22Rv1 (cell line): ENCODE results near the gene ANO7.

Experiments used
- ZFX ChIP-seq: fragments of 450-650 bp; IDR thresholded peaks from 2 replicates; pipeline ENCODE4 v1.6.1; 2017; ENCODE audit warnings: antibody characterized with exemption, borderline replicate concordance
- TF ChIP-seq, protein P1 (sequence below): fragments of 450-650 bp; IDR thresholded peaks from 2 replicates; pipeline ENCODE4 v1.5.1; 2017; ENCODE audit warnings: mild to moderate bottlenecking

- TF ChIP-seq, protein P1, sequence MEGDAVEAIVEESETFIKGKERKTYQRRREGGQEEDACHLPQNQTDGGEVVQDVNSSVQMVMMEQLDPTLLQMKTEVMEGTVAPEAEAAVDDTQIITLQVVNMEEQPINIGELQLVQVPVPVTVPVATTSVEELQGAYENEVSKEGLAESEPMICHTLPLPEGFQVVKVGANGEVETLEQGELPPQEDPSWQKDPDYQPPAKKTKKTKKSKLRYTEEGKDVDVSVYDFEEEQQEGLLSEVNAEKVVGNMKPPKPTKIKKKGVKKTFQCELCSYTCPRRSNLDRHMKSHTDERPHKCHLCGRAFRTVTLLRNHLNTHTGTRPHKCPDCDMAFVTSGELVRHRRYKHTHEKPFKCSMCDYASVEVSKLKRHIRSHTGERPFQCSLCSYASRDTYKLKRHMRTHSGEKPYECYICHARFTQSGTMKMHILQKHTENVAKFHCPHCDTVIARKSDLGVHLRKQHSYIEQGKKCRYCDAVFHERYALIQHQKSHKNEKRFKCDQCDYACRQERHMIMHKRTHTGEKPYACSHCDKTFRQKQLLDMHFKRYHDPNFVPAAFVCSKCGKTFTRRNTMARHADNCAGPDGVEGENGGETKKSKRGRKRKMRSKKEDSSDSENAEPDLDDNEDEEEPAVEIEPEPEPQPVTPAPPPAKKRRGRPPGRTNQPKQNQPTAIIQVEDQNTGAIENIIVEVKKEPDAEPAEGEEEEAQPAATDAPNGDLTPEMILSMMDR, result no peak
- no peak for TF ChIP-seq ZFX
Observed at GRCh38 chr2:241183221-241183620, 5.3 kb upstream of the ANO7 start.
